Sigmoid colon (tissue), 4 donors: ENCODE data around the gene CPT2.

ENCODE experiments used
- CTCF ChIP-seq, 4 experiments: fragments of 450-650 bp in 3 of 4; fragments of 200-600 bp in 1 of 4; IDR thresholded peaks; one replicate each; pipeline ENCODE4 v1.5.1; 2016 to 2019; ENCODE audit warnings: antibody characterized with exemption in 4 of 4, mild to moderate bottlenecking in 3 of 4, moderate library complexity in 2 of 4
- EP300 ChIP-seq, 4 donors: sonication (generic); formaldehyde crosslinking; IDR thresholded peaks; one replicate each; pipeline ENCODE4 v1.6.1; 2017; ENCODE audit warnings: antibody characterized with exemption in 4 of 4
- POLR2A ChIP-seq, 2 donors: fragments of 450-650 bp; IDR thresholded peaks; one replicate each; pipeline ENCODE4 v1.6.1; 2016; ENCODE audit warnings: antibody characterized with exemption in 2 of 2, mild to moderate bottlenecking in 2 of 2, moderate library complexity in 2 of 2
- POLR2AphosphoS5 ChIP-seq, 4 donors: sonication (generic); formaldehyde crosslinking; IDR thresholded peaks; one replicate each; pipeline ENCODE4 v1.6.1; 2017; ENCODE audit warnings: antibody characterized with exemption in 4 of 4

GRCh38 chr1:53189061-53189460 is 7.6 kb upstream of the CPT2 start:
- TF ChIP-seq POLR2A (IDR thresholded peaks at IDR 0.05) (no peak), CTCF (IDR thresholded peaks at IDR 0.05) (no peak), POLR2AphosphoS5 (IDR thresholded peaks at IDR 0.05) (no peak), EP300 (IDR thresholded peaks at IDR 0.05) (no peak)
